ENCODE measurements around the gene CLEC4G.

DNA sequence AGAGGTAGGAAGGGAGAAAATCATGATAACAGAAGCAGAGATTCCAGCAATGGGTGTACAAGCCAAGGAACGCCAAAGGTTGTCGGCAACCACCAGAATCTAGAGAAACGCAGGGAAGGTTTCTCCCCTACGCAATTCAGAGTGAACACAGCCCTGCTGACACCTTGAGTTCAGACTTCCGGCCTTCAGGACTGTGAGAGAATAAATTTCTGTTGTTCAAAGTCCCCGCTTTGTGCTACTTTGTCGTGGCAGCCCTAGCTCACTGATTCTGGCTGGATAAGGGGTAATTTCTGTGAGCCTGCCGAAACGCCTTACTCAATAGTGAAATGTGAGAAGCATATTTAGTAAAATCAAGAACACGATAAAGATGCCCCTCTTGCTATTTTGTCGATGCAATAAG is 5.3 kb upstream of the CLEC4G start:
- TF ChIP-seq EP300 (conservative IDR thresholded peaks at IDR 0.05; ENCODE audit: poor library complexity, severe bottlenecking), result no peak
- TF ChIP-seq, protein P1, sequence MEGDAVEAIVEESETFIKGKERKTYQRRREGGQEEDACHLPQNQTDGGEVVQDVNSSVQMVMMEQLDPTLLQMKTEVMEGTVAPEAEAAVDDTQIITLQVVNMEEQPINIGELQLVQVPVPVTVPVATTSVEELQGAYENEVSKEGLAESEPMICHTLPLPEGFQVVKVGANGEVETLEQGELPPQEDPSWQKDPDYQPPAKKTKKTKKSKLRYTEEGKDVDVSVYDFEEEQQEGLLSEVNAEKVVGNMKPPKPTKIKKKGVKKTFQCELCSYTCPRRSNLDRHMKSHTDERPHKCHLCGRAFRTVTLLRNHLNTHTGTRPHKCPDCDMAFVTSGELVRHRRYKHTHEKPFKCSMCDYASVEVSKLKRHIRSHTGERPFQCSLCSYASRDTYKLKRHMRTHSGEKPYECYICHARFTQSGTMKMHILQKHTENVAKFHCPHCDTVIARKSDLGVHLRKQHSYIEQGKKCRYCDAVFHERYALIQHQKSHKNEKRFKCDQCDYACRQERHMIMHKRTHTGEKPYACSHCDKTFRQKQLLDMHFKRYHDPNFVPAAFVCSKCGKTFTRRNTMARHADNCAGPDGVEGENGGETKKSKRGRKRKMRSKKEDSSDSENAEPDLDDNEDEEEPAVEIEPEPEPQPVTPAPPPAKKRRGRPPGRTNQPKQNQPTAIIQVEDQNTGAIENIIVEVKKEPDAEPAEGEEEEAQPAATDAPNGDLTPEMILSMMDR (IDR thresholded peaks at IDR 0.05; ENCODE audit: poor library complexity, severe bottlenecking), result no peak
- no peak for TF ChIP-seq POLR2AphosphoS5 (IDR thresholded peaks at IDR 0.05)
- TF ChIP-seq EZH2 (IDR thresholded peaks at IDR 0.05; ENCODE audit: borderline replicate concordance, insufficient read depth, low read length, poor library complexity, severe bottlenecking), result no peak
- TF ChIP-seq MXI1 (conservative IDR thresholded peaks at IDR 0.05; ENCODE audit: poor library complexity, severe bottlenecking), result no peak

Data from neural cell (in vitro differentiated cells).